Stimulated activated naive CD8-positive, alpha-beta T cell treated with anti-CD3 and anti-CD28 coated beads, Interleukin-15, Interleukin-2, amounts not matched to agents 100 U/mL and 50 U/mL, for 24 hours (primary cell): ENCODE measurements around the gene LITAF.
"Not testable (repeated sequence)": the region's sequence is repeated elsewhere in the genome, so short reads cannot be mapped to it uniquely, and the experiment has no call there.

ENCODE experiments used
- ATAC-seq: fragments of 150-1000 bp; cut with Tn5 transposase; one replicate; pipeline ENCODE4 v1.10.0; 2021
- DNase-seq: peaks from one replicate; pipeline ENCODE4 v3.0.0; 2021

Gene LITAF

GRCh38 chr16:11620243-11621003 is 33.7 kb upstream of the LITAF start:
- DNase-seq = no peak
- ATAC-seq = peak; percentile 32

DNA sequence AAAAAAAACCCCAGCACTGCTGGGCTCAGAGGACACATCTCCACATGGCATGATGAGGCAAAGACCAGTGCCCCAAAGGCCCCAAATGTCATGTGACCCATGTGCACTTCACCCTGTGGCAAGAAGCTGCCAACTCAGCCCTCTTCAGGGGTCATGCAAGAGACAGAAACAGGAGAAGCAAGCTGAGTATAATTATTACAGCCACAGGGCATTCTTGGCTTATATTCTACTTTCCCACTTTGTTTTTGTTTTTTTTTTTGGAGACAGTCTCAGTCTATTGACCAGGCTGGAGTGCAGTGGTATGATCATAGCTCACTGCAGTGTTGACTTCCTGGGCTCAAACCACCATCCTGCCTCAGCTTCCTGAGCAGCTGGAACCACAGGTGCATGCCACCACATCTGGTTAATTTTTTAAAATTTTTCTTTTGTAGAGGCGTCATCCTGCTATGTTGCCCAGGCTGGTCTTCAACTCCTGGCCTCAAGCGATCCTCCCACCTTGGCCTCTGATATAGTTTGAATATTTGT is 32.7 kb upstream of the LITAF start:
- ATAC-seq (peak; percentile 21), DNase-seq (no peak)

DNA sequence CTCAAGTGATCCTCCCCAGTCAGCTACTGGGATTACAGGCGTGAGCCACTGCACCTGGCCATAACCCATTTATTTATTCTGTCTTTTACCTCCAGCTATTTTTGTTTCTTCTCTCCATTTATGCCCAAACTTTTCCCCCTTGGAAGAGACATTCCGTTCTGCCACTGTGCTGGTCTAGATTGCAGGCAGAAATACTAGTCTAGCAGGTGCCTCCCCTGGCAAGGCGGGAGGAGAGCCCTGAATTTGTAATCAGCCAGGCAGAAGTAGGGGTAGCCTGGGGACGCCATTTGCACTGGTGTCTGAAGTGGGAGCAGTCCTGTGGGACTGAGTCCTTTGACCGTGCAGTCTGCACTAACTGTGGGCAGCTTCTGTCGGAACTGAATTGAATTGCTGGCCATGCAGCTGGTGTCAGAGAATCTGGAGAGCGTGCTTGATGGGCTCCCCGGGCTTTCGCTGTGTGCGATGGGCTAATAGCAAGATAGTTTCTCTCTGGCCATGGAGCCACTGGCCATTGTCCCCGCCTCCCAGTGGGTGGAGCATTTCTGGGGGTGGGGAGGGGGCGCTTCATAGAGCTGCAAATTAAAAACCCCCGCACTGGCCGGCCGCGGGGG is 31.5 kb upstream of the LITAF start:
- ATAC-seq (no peak), DNase-seq (no peak)

GRCh38 chr16:11615748-11616447 is 29.2 kb upstream of the LITAF start:
- DNase-seq = no peak

GRCh38 chr16:11614587-11615175 is 28.0 kb upstream of the LITAF start:
- no peak for DNase-seq
- ATAC-seq = no peak

More at GRCh38 chr16:11615748-11616447, 29.2 kb upstream of the LITAF start:
- peak; percentile 20 for ATAC-seq

DNA sequence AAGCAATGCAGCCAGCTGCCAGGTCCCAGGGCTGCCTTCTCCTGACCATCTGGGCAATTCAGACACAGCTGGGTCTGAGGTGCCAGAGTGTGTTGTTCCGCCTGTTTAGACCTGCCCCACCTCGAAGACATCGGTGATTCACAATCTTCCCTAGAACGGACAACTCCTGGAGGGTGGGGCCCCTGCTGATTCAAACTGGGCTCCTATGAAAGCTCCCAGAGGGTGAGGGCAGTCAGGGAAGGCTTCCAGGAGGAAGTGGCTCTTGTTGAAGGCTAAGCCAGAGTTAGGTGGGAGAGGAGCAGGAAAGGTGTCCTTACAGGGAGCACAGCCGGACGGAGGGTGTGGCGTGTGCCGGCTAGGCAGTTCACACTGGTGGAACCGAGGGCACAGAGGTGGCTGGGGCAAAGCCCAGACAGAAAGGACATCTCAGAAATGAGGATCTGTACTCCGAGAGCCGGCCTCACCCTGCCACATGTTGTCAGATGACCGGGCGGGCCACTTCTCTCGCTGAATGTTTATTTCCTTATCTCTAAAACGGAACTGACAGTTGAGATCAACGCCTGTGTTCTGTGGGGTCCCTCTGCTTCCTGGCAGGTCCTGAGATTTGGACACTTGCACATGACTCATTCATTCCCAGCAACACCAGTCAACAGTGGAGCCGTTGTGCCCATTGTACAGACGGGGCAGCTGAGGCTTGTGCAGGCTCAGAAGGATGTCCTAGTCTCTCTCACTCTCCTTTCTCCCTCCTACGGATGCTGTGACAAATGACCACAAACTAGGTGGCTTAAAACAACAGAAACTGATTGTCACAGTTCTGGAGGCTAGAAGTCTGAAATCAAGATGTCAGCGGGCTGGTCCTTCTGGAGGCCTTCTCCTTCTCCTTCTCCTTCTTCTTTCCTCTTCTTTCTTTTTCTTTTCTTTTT is 26.9 kb upstream of the LITAF start:
- ATAC-seq (peak; percentile 68), DNase-seq (no peak)

- ATAC-seq = no peak
- DNase-seq = no peak
These were observed 25.9 kb upstream of the LITAF start for GRCh38 chr16:11612665-11613025.

GRCh38 chr16:11611871-11612664 is 25.3 kb upstream of the LITAF start:
- DNase-seq (no peak), ATAC-seq (no peak)

DNA sequence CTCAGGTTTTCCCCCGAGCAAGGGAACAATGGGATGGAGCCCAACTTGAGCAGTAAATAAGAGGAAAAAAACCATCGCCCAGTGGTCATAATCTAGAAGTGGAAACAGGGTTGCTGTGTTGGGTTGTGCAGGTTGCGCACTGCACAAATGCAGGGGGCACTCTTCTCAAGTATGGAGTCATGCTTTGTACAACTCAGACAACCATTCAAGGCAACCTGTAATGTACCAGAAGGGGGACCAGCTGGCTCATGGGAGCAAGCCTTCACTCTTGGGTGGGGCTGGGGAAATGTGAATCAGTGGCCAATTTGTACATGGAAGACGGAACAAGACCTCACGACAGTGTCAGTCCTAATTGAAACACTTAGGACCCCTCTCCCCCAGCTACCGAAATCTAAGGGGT is 23.9 kb upstream of the LITAF start:
- DNase-seq (no peak), ATAC-seq (no peak)

GRCh38 chr16:11610121-11610505 is 23.4 kb upstream of the LITAF start:
- no peak for DNase-seq
- no peak for ATAC-seq

DNA sequence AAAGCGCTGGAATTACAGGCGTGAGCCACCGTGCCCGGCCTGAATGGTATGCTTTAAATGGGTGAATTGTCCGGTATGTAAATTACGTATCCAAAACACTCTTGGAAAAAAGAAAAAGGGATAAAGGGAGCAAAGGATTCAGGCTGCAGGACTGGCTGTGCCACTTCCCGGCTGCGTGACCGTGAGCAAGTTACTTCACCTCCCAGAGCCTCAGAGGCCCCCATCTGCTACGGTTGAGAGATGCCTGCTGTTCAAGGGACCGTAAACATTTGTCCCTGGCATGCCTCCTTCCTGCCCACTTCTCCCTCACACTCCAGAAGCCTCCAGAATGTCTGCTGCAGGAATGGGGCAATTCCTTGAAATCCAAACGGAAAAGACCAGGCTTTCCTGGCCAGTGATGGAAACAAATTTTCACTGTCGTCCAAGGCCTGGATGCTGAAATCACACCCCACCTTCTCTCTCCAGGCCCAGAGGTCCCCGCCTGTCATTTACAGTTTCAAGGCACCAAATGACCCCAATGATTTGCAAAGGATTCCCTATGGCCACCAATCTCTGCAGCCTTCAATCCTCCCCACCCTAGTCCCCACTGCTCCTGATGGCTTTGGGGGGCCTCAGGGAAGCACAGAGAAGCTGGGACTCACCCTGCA is 22.9 kb upstream of the LITAF start:
- ATAC-seq (no peak), DNase-seq (no peak)

- ATAC-seq (no peak), DNase-seq (no peak)
These were observed 19.2 kb upstream of the LITAF start for GRCh38 chr16:11605891-11606290.

DNA sequence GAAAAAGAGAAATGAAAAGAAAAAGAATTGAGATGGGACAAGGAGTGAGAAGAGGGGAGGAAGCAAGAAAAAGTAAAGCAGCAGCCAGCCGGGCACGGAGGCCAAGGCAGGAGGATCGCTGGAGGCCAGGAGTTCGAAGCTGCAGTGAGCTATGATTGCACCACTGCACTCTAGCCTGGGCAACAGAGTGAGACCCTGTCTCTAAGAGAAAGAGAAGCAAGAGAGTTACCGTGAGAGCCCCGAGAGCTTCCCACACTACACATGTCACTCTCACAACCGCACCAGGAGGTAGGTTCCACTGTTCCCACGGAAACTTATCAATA is 18.8 kb upstream of the LITAF start:
- no peak for DNase-seq
- ATAC-seq = no peak

GRCh38 chr16:11604783-11605563 is 18.3 kb upstream of the LITAF start:
- no peak for DNase-seq
- ATAC-seq = no peak

GRCh38 chr16:11604296-11604695 is 17.6 kb upstream of the LITAF start:
- ATAC-seq, DNase-seq: not testable (repeated sequence)

GRCh38 chr16:11603331-11603750 is 16.6 kb upstream of the LITAF start:
- DNase-seq (no peak), ATAC-seq (no peak)

DNA sequence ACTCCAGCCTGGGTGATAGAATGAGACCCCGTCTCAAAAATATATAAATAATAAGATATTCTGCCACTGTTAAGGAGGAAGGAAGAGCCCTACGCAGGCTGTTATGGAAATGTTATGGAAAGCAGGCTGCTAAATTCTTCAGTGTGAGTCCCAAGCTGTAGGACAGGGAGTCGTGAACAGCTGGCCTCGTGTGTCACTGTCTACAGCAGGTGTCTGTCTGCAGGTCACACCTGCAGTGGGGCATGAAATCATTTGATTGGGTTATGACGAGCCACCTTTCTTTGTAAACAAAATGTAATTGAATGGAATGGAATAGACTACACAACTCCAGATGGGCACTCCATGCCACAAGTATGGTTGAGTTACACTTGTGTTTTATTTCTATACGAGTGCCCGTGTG is 15.6 kb upstream of the LITAF start:
- no peak for ATAC-seq

DNA sequence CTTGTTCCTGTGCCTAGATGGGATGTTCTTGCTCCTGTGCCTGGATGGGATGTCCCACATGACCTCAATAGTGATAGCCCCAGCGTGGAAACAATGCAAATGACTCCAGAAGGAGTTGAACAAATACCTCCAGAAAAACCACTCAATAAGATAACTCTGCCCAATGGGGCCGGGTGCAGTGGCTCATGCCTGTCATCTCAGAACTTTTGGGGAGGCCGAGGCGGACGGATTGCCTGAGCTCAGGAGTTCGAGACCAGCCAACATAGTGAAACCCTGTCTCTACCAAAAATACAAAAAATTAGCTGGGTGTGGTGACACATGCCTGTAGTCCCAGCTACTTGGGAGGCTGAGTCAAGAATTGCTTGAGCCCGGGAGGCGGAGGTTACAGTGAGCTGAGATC is 15.2 kb upstream of the LITAF start:
- DNase-seq (no peak), ATAC-seq (no peak)

More for the DNA sequence above, 15.6 kb upstream of the LITAF start:
- no peak for DNase-seq

DNA sequence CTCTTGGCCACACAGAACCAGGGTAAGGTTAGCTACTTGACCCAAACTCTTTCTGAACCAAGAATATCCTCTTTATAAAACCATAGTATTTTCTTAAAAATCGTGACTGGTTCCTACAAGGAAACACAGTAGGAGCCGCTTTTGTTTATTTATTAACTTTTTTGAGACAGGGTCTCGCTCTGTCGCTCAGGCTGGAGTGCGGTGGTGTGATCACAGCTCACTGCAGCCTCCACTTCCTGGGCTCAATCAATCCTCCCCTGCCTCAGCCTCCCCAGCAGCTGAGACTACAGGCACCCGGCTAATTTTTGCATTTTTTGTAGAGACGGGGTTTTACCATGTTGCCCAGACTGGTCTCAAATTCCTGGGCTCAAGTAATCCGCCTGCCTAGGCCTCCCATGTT is 14.7 kb upstream of the LITAF start:
- DNase-seq (no peak), ATAC-seq (no peak)

- ATAC-seq = no peak
- DNase-seq = no peak
These were observed 12.9 kb upstream of the LITAF start for GRCh38 chr16:11599579-11599978.
